UCSD-AML1 (cell line): ENCODE measurements around the gene GSX2.
A peak's percentile ranks its signal among the peaks of the same experiment; 100 is the strongest.
"Not testable (repeated sequence)": the region's sequence is repeated elsewhere in the genome, so short reads cannot be mapped to it uniquely, and the experiment has no call there.

Source experiments
- DNase-seq: peaks from one replicate; lab custom pipeline; 2025; ENCODE audit not compliant: unreplicated experiment; lab: John Stamatoyannopoulos, UW

The GSX2 gene

DNA sequence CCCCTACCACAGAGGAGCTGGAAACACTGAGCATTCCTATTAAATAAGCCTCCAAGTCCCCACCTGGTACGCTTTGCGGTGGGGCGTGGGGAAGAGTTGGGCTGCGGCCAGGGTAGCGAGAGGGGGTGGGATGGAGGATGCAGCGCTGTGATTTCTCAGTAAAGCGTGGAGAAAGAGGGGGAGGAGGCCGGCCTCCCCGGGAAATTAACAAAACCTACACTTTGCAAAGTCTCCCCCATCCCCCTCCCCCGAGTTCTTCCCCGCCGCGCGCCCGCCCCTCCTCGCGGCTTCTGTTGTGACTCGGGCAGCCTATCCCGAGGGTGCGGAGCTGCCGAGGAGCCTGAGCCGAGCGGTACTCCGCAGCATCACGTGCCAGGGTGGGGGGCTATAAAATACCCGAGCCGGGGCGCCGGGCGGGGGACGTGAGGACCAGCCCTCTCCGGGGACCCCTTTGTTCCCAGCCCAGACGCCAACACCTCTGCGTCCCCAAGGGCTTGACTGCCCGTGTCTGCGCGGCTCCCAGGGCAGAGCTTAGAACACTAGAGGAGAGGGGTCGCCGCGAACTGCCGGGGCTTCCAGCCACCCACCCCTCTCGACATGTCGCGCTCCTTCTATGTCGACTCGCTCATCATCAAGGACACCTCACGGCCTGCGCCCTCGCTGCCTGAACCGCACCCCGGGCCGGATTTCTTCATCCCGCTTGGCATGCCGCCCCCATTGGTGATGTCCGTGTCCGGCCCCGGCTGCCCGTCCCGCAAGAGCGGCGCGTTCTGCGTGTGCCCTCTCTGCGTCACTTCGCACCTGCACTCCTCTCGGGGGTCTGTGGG lies at the start of gene GSX2:
Gene GSX2, plus strand, starts transcription at position 416 of the 827 bp plus-strand sequence. Its CDS starts 182 bp downstream, at position 598.
- no peak for DNase-seq

DNA sequence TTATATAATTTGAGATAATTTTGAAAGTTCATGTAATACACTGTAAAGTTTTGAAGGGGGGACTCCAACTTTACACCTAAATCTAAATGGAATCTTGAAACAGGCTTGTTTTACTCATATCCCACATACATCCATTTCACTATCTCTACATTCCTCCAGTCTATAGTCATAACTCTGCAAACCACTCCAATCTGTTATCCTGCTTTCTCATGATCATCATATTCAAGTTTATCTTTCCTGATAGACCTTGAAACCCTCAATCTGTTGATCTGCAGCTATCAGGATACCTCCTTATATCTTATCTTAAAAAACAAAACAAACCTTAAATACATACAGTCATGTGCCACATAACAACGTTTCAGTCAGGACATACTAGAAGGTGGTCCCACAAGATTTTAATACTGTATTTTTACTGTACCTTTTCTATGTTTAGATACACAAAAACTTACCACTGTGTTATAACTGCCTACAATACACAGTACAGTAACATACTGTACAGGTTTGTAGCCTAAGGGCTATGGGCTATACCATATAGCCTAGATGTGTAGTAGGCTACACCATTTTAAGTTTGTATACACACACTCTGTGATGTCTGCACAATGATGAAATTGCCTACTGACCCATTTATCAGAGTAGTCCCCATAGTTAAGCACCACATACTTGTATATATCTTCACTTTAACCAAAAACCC lies 49.6 kb upstream of the GSX2 start:
- no peak for DNase-seq

DNA sequence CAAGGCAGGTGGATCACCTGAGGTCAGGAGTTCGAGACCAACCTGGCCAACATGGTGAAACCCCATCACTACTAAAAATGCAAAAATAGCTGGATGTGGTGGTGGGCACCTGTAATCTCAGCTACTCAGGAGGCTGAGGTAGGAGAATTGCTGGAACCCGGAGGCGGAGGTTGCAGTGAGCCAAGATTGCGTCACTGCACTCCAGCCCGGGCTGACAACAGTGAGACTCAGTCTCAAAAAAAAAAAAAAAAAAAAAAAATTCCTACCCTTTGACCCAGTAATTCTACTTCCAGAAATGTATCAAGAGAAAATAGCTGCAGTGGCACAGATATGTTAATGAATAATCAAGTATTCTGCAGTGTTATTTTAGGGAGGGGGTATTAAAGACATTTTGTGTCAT lies 46.6 kb upstream of the GSX2 start:
- not testable (repeated sequence) for DNase-seq

DNA sequence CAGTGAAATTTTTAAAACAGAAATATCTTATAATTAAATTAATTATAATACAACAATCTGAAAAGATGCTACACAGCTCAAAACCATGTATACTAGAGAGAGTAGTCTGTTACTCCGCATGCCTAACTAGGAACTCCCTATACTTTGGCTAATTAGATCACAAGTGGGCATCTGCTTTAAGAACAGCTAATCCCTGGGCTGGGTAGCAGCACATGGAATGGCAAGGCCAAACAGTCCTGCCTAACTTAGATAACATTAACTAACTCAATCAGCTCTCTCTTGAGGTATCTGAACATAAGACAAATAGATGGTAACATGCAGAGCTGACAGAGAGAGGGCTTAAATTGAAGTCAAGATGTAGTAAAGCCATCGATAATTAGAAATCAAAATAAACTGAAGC lies 45.5 kb upstream of the GSX2 start:
- DNase-seq: no peak

DNA sequence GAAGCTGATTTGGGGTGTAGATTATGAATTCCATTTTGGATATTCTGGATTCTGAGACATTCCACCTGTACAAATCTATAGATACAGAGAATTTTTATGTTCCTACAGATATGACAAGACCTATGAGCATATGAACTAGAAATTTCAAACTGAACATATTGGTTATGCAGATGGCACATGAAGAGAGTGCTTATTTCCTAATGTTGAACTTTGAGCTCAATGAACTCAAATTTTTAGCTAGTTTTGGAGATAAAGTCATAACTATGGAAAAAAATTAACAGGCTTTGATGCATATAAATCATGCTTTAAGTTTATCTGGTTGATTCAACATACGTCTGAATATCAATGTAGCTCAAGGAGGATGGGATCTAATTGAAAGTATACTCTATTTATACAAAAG lies 44.5 kb upstream of the GSX2 start:
- DNase-seq: no peak

DNA sequence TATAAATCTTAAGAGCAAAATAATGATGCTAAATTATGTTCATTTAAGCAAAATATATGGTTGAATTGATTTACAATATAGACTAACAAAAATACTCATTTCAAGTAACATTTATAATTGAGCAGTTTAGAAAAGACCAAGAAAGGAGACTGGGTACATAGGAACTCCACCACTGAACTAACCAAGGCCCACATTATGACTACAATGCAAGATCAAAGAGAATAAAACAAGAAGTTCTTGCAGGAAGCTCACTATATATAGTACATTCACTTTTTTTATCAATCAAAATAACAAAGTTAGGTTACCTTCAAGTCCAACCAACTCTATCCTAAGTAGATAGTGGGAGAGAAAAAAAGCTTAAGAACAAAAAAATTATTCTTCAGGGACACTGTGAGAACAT lies 43.6 kb upstream of the GSX2 start:
- DNase-seq: no peak

DNA sequence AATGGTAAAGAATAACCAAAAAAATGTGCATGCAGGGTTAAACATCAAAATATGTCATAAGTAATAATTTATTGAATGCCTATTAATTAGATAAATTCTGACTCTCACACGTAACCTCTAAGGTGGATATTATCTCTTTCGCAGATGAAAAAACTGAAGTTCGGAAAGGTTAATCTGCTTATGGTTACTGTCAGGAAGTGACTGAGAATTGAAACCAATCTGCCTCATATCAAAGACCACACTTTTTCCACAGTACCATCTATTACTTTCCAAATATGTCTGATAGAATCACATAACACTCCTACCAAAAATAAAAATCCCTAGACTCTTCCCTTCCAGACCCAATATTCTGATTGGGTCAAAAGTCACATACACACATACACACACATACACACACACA lies 41.8 kb upstream of the GSX2 start:
- DNase-seq: no peak

DNA sequence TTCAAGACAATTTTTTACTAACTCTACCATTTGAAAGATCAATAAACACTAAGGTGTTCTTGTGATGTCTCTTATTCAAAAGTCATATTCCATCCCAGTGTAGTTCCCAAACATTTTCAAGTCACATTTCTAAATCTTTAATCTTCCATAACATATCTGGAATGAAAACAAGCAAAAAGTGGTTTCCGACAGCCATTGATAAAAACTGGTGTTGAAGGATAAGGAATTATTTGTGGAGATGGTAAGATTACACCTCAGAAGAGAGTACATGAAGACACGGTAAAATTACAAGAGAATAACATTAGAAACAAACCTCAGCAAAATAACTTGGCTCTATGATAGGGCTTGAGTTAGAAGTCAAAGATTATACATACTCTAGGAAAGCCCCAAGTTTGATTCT lies 39.8 kb upstream of the GSX2 start:
- no peak for DNase-seq

DNA sequence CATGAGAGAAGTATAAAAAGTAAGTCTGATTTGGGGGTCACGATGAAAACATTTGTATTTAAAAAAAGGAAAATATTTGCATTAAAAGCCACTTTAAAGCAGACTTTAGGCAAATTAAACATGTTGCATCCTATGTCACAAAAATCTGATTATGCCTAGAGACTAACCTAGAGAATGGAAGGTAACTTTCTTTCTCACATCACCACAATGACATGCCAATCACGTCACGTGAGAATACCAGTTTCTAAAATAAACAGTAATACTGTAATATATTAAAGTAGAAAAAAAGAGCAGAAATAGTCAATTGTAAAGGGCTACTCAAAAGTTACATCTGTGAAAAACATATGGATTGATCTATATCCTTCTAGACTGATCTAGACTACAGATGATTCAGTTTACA lies 38.9 kb upstream of the GSX2 start:
- DNase-seq: no peak

DNA sequence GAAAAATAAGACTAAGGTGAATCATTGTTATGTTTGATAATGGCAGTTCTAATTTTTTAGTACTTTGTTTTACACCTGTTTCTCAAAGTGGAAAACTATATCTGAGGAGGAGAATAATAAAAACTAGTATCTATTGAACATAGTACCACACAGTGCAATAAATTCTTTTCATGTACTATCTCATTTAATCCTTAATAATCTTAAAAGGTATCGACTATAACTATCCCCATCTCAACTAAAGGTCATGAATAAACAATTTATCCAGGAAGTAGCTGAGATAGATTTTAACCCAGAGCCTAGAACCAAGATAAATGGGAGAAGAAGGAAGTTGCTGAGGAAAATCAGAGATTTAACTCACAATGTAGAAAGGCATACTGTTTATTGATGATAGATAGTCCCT lies 38.1 kb upstream of the GSX2 start:
- no peak for DNase-seq

DNA sequence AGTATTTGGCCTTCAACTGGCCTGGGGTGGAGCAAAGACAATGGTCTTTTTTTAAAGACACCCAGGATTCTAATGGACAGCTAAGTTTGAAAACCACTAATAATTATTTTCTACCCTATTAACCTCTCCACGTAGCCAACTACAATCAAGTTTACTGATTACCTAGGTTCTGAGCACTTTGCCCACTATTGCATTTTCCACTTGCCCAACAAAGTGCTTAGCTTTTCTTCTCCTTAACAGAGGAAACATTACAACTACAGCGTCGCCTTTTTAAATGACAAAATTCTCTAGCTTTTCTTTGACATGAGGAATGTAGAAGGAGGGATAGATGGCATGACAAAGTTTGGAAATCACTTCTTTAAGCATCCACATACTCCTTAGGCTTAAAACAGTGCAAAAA lies 37.6 kb upstream of the GSX2 start:
- DNase-seq: no peak

DNA sequence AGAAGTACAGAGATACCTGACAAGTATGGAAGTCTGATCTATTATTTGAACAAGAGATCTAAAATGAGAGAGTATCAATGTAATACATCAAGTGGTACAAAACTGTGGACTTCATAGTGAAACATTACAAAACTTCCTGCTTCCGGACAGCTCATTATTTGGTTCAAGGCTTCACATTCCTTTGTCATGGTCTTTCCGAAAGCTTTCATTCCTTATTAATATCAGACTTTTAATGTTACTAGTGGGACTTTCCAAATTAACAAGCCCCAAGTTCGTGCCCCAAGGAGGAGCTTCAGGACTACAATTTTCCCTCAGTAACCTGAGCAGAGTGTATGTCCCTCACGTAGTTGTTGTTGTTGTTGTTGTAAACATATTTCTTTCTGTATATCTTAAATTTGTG lies 36.7 kb upstream of the GSX2 start:
- no peak for DNase-seq

DNA sequence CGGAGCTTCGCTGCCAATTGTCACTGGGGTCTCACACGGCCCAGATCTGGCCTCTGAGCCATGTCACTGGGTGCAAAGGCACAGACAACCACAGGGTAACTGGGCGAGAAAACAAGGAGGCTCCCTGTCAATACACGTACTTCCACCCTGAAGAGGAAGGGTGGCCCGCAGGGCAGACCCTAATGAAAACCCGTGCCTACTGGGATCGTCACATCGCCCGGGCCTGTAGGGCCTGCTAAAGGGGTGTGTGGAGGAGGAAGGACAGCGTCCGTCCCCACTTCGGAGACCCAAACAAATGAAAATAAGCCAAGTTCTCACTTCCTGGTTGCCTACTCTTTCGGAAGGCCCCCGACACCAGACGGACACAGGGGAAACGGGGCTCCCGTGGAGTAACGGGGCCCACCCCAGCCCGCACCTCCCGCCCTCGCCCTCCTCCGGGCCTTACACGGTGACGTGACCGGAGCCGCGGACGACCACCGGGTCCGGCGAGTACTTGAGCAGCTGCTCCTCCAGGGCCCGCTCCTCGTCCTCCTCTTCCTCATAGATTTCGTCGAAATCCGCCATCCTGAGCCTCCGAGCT lies 36.1 kb upstream of the GSX2 start:
- peak; percentile 56 for DNase-seq

DNA sequence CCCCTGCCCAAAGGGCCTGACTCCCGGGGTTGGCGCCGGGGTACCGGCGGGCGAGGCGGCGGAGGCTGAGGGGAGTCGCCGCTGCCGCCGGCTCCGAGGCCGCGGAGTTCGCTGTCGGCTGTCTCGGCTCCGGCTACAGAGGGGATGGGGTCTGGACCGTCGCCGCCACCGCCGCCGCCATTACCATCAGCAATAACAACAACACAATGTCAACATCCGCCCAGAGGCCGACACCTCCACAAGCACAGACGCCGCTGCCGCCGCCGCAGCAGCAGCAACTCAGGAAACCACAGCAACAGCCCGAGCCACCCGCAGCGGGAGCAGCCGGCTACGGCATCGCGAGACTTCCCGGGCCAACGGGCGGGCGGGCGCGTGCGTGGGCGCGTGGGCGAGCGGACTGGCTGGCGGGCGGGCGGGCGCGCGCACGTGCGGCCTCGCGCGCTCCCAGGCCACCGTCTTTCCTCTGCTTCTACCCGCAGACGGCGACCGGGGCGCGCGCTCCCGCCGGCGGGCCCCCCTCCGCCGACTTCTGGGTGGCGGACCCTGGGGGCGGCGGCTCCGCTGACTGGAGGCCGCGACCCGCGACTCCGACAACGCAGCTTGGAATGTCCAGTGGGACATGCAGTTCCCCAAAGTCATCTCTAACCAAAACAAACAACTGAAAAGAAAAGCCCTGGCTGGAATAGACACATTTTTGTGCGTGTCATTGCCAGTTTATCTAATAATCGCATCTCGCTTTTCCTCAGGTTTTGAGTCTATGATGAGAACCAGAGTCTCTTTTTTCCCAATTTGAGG lies 35.4 kb upstream of the GSX2 start, which contains the start of gene CHIC2:
Gene CHIC2, minus strand, starts transcription at position 289 of the 795 bp plus-strand sequence. CDS start 305 bp downstream, outside the sequence.
- DNase-seq: peak; percentile 94

DNA sequence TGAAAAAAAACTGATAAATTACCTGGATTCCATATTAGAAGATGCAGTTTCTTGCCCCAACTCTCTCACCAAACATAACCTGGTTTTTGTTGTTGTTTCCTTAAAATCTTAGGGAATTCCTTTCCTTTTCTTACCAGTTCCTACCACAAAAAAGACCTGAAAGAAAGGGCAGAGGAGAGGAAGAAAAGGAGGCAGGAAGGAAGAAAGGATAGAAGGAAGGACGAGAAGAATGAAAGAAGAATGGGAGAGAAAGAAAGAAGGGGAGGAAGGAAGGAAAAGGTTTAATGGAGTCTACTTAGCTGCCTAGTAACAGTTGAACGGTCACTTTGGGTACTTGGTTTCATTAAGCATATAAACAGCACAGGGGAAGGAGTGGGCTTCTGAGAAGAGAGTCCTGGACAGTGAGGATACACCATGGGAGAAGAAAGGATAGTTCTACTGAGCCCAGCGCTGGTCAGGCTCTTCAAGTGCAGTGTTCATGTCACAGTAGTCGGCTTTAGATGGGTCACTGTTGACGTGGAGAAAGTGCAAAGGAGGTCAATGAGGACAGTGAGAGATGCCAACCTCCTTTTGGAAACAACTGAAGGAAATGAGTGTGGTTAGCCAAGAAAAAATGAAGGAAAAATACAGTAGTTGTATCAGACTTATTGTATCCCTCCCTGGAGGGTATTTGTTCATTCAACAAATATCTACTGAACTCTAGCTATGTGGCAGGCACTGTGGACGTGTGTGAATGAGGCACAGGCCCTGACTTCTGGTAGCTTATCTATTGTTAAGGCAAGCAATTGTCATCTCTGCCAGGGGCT lies 34.5 kb upstream of the GSX2 start:
- DNase-seq: no peak

DNA sequence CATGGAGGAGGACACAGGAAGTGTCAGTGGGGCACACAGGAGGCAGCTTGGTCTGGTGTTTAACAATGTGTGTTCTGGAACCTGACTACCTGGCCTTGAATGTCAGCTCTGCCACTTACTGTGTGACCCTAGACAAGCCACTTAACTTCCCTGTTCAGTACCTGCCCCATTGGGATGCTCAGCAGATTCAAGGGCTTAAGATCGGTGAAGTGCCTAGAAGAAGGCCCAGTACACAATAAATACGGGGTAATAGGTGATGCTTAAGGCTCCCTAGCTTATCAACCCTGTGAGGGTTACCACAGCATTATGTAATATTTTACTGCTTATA lies 33.9 kb upstream of the GSX2 start:
- peak; percentile 31 for DNase-seq

DNA sequence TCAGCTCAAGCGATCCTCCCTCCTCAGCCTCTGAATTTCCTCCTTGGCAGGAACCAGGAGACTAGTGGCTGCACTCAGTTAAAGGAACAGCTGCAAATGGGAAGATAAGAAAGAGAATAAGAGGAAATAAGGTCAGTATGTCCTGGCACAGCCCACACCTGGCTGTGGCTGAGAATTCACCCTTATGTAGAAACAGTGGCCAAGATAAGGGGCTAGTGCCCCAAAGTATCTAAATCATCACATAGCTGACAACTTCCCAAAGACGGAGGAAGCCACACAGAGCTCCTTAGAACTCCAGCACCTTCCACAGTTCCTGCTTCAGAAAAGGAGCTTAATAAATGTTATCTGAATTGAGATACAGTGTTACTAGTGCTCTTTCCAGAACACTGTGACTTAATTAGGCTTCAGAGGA lies 33.2 kb upstream of the GSX2 start:
- peak; percentile 35 for DNase-seq

DNA sequence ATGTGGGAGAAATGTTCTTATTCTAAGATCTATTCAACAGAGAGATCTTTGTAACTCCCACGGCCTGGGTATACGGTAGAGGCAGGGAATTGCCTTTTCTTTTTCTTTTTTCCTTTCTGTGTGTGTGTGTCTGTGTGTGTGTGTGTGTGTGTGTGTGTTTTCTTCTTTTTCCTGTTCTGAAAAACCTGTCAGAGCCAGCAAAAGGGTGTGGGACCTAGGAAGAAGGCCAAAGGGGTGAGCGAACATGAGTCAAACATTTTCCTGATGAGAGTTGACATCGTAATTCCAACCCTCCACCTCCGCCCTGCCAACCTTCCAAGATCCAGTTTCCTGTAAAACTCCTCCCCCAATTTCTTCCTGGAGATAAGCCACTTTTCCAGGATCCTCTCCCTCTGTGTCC lies 32.8 kb upstream of the GSX2 start:
- no peak for DNase-seq

DNA sequence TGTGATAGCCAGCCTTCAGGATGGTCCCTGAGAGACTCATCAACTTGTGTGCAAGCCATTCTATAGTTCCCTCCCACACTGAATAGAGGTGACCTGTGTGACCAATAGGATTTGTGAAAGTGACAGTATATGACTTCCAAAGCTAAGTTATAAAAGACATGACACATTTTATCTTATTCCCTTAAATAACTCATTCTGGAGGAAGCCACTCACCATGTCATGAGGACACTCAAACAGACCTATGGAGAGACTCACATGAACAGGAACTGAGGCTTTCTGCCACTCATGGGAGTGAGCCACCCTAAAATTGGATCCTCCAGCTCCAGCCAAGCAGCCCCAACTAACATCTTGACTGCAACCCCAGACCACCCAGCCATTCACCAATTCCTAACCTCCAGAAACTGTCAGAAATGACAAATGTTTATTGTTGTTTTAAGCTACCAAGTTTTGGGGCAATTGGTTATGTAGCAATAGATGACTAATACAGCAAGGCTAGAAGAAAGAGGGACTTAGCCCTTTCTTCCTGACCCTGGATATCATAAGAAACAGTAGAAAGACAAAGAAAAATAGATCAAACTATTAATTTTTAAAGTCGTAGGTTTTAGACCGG lies 26.6 kb upstream of the GSX2 start:
- no peak for DNase-seq

DNA sequence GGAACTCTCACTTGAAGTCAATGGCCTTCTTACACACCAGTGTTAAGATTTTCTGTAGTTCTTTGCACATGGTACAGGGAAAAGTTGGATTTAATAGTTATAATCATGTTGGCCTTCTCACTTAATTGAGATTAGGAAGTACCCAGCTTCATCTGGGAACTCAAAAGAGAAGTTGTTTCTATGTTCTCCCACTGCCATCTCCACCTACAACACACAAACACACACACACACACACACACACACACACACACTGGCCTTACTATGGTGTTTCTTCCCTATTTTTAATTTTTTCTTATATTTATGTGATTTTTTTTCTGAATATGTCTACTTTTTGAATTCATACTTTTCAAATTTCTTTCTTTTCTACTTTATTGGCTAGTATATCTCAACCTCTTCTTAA lies 25.6 kb upstream of the GSX2 start:
- DNase-seq: no peak
